Stimulated activated CD8-positive, alpha-beta memory T cell treated with anti-CD3 and anti-CD28 coated beads, Interleukin-2, amount 100 ng/mL, for 48 hours (primary cell): Measurements from ENCODE around the gene CEP131.

Experiments
- DNase-seq, 2 donors: peaks; one replicate each; pipeline ENCODE4 v3.0.0-alpha.2; 2020; ENCODE audit warnings: low read depth in 2 of 2

The CEP131 gene

DNA sequence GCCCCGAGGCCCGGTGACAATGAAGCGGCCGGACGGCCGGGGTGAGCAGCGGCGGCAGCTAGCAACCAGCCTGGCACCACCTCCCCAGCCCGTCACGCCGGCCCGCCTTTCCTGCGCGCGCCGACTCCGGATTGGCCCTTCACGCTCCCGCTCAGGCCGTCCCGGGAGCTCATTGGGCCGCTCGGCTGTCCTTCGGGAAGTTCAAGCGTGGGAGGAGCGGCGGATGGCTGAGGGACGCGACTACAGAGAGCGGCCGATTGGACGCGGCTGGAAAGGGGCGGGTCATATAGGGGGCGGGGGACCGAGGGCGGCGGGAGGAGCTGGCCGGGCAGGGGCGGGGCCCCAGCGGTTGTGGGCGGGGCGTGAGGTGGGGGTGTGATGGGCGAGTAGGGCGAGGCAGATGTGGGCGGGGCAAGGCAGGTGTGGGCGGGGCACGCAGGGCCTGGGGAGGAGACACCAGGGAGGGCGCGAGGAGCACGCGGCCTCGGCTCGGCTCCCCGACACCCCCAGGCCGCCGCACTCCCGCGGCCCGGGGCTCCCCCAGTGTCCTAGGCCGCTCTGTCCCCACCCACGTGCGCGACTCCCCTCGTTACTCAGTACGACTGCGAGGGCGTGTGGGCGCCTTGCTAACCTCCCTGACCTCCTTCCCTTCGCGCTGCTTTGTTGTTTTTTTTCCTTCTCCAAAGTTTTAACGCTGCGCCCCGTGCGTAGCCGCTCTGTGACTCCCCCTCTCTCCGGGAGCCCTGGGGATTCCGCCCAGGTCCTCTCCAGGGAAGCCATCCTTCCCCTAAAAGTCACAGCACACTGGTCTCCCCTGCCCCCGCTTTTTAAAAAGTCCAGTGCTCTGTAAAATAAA lies at the start of gene CEP131:
CEP131 (minus strand) TSS at position 60 of the 856 bp plus-strand sequence. CDS start 2,909 bp downstream, outside the sequence.
- peak; percentile 99 to 100 for DNase-seq

DNA sequence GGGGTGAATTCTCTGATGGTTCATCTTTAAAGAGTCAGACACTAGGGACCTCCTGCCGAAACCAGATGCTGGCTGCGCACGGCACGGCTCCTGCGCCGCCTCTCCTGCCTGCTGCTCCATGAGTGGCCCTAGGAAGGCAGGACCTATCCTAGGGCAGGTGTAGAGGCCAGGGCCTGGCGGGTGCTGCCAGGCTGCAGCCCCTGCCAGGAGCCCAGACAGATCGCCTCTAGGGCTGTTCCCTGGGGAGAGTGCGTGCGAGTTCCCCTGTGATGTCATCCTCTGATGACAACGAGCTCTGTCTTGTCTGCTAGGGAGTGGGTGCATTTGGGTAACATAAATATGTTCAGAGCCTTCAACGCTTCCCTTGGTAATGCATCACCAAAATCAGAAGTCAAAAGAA lies 48.5 kb upstream of the CEP131 start:
- DNase-seq: no peak

GRCh38 chr17:81270279-81270678 lies 47.5 kb upstream of the CEP131 start:
- no peak for DNase-seq

GRCh38 chr17:81267390-81268067 lies 44.8 kb upstream of the CEP131 start:
- DNase-seq: no peak

GRCh38 chr17:81265576-81265975 lies 42.8 kb upstream of the CEP131 start:
- DNase-seq: no peak

DNA sequence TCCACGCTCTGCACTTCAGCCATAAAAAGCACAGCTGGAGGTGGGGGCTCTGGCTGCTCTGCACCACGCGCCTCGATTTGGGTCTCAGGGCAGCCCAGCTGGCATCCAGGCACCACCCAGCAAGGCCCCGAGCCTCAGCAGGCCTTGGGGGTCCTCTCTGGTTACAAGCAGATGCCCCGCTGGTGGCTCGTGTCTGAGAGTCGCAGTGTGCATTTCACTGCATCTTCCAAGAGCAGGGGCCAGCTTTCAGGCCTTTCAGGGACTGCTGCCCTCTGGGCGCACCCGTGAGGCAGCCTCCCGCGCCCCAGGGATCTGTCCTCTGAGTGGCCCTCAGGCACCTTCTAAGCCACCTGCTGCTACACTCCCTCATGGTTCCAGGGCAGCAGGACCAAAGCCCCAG lies 41.9 kb upstream of the CEP131 start:
- DNase-seq: no peak

- DNase-seq: no peak
Observed at GRCh38 chr17:81263371-81264181, 40.8 kb upstream of the CEP131 start.

- DNase-seq: no peak
Observed at GRCh38 chr17:81261582-81262336, 39.0 kb upstream of the CEP131 start.

GRCh38 chr17:81261096-81261495 lies 38.3 kb upstream of the CEP131 start:
- DNase-seq: no peak

DNA sequence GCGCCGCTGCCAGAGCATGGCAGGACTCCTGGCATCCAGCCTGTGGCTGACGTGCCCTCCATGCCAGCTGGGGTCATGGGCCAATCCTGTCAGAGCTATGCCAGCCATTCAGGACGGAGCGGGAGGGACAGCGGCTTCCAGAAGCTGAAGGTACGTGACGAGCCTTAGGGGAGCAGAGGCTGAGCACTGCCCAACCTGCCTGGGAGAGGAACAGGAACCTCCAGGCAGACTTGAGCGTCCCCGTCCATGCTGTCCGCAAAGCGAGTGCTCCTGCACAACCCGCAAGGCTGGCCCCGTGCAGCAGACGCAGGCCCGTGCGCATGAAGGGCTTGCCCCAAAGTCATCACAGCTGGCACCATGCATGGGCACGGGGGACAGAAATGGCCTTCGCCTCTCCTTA lies 37.9 kb upstream of the CEP131 start:
- DNase-seq: no peak

DNA sequence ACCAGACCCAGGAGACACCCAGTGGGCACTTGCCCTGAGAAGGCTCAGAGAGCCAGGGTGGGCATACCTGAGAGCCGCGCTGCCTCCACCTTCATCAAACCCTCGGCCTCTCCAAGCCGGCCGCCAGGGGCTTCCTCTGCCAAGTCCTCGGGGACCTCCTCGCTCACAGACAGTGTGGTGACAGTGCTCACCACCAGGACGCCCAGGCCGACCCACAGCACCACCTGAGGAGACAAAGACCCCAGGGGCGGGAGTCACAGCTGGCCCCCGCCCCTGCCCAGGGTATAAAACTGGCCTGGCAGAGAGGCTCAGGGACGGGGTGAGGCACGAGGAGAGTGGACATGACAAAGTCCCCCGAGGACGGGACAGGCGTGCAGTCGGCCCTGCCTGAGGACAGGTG lies 37.4 kb upstream of the CEP131 start:
- DNase-seq: no peak

- no peak for DNase-seq
Observed at GRCh38 chr17:81259058-81259605, 36.4 kb upstream of the CEP131 start.

GRCh38 chr17:81258292-81258691 lies 35.5 kb upstream of the CEP131 start:
- DNase-seq: no peak

GRCh38 chr17:81257533-81257932 lies 34.8 kb upstream of the CEP131 start:
- DNase-seq: no peak

- DNase-seq: no peak
Observed at GRCh38 chr17:81256616-81257015, 33.9 kb upstream of the CEP131 start.

DNA sequence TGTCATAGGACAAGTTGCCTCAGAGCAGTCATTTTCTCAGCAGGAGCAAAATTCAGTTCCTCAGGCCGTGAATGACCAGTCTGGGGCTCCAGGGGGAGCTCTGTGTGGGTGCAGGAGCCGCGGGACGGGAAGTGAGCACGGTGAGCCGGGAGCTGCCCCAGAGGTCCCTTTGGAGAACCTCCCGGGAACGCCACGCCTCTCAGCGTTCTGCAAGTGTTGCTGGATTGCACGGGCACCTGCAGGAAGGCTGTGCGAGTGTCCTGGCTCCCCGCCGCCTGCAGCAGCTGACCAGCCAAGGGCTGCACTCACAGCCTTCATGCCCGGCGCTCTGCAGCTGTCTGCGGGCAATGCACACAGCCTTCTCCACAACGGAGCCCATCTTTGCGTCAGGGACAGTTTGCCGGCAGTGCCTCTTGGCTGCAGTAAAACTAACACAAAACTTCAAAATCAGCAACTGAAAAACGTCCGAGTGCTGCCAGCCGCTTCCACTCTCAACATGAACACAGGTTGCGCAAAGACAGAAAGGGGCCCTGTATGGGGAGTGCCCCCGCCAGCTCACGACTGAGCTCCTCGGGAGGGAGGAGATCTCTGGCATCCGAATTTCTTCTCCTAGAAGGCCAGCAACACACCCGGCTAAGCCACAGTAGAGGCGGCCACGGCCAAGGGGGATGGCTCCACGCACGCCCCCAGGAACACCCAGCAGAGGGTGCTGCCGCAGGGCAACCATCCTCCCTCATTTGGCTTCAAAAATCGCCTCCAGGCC lies 32.4 kb upstream of the CEP131 start:
- no peak for DNase-seq

DNA sequence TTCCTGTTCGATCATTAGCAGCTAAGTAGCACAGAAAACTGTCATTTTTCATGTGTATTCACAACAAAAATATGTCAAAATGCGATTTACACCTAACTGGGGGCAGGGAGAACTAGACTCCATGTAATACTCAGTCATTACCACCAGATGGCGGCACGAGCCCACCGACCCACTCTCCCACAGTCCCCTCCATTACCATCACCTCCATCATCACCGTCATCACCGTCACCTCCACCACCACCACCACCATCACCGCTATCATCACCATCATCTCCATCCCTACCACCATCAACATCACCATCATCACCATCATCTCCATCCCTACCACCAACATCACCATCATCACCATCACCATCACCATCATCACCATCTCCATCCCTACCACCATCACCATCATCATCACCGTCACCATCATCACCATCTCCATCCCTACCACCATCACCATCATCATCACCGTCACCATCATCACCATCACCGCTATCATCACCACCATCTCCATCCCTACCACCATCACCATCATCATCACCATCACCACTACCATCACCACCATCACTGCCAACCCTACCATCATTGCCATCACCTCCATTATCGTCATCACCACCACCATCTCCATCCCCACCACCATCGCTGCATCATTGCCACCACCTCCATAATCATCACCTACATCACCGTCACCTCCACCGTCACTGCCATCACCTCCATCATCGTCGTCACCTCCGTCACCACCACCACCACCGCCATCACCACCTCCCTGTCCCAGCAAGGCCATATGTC lies 30.8 kb upstream of the CEP131 start:
- peak; percentile 17 to 34 for DNase-seq

DNA sequence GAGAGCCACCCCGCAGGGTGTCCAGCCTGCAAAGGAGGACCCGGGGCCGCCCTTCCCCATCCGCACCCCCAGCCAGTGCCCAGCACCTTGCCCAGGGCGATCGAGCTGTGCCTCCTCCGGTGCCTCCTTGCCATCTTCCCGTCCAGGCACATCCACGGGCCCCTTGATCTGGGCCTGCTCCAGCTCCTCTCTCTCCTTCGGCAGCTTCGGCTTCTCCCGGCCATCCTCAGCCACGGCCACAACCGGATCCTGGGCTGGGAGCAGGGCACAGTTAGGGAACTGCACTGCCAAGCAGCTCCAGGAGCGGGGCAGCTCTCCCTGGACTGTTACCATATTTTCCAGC lies 30.2 kb upstream of the CEP131 start:
- DNase-seq: no peak

DNA sequence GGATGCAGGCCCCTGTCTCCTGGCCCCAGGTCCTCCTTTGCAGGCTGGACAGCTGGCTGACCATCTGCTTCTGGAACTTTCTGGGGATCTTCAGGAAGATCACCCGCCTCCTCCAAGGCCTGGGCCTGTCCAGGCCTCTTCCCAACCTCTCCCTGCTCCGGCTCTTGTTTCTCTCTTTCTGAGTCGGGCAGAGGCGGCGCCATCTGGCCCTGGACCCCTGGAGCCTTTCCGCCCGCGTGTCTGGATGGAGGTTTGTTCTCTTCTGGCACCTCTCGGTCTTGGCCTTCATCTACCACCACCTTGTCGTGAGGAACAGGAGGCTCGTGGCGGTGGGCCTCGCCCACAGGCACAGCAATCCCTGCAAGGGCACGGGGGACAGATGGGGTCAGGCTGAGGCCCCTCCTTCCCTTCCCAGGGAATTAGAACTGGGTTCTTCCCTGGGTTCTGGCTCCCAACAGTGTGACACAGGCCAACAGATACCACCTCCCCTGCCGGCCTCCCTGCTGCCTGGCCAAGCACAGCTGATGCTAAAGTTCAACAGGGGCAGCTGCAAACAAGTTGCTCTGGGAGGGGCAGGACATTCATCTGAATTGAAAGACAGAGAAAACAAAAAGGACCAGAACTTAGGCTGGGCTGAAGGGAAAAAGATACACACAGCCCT lies 29.7 kb upstream of the CEP131 start:
- DNase-seq: no peak
